ENCODE results near the gene ARID1B. TPM values are rescaled to one million over a fixed set of nuclear protein-coding genes. Genes with fewer than 3 reads are reported as not detected.

The ARID1B gene
- total RNA-seq, 1 donor from 2014 or later: 93.8 TPM

GRCh38 chr6:156848123-156848522 is 70.9 kb downstream of the ARID1B start:
- intact Hi-C loops (cut with micrococcal nuclease): loop anchor here (5.0 kb wide), 1 partner anchor 161 kb away; no protein-coding TSS in a partner anchor

- intact Hi-C loops (cut with micrococcal nuclease): loop anchor here (5.0 kb wide), 1 partner anchor 161 kb away; no protein-coding TSS in a partner anchor
These were observed 71.4 kb downstream of the ARID1B start for GRCh38 chr6:156848533-156848932.

- intact Hi-C loops (cut with micrococcal nuclease): loop anchor here (5.0 kb wide), 1 partner anchor 163 kb away; no protein-coding TSS in a partner anchor
These were observed 72.6 kb downstream of the ARID1B start for GRCh38 chr6:156849806-156850205.

GRCh38 chr6:156850353-156850752 is 73.2 kb downstream of the ARID1B start:
- intact Hi-C loops (cut with micrococcal nuclease): no loop called here

GRCh38 chr6:156851454-156851921 is 74.3 kb downstream of the ARID1B start:
- intact Hi-C loops (cut with micrococcal nuclease): no loop called here

- intact Hi-C loops (cut with micrococcal nuclease): no loop called here
These were observed 75.1 kb downstream of the ARID1B start for GRCh38 chr6:156852147-156852857.

- intact Hi-C loops (cut with micrococcal nuclease): no loop called here
These were observed 75.7 kb downstream of the ARID1B start for GRCh38 chr6:156852858-156853216.

- intact Hi-C loops (cut with micrococcal nuclease): no loop called here
These were observed 76.6 kb downstream of the ARID1B start for GRCh38 chr6:156853733-156854132.

GRCh38 chr6:156854466-156855161 is 77.4 kb downstream of the ARID1B start:
- intact Hi-C loops (cut with micrococcal nuclease): loop anchor here (5.0 kb wide), 1 partner anchor 72 kb away; no protein-coding TSS in a partner anchor

GRCh38 chr6:156857573-156857972 is 80.4 kb downstream of the ARID1B start:
- intact Hi-C loops (cut with micrococcal nuclease): loop anchor here (5.0 kb wide), 1 partner anchor 75 kb away; no protein-coding TSS in a partner anchor

GRCh38 chr6:156859686-156860085 is 82.5 kb downstream of the ARID1B start:
- intact Hi-C loops (cut with micrococcal nuclease): loop anchor here (5.0 kb wide), 1 partner anchor 77 kb away; no protein-coding TSS in a partner anchor

- intact Hi-C loops (cut with micrococcal nuclease): no loop called here
These were observed 85.5 kb downstream of the ARID1B start for GRCh38 chr6:156862711-156863110.

- intact Hi-C loops (cut with micrococcal nuclease): no loop called here
These were observed 86.3 kb downstream of the ARID1B start for GRCh38 chr6:156863504-156863903.

GRCh38 chr6:156864557-156864956 is 87.4 kb downstream of the ARID1B start:
- intact Hi-C loops (cut with micrococcal nuclease): no loop called here

- intact Hi-C loops (cut with micrococcal nuclease): no loop called here
These were observed 87.9 kb downstream of the ARID1B start for GRCh38 chr6:156865019-156865629.

GRCh38 chr6:156866220-156867015 is 89.2 kb downstream of the ARID1B start:
- intact Hi-C loops (cut with micrococcal nuclease): loop anchor here (1.0 kb wide), 1 partner anchor 45 kb away; no protein-coding TSS in a partner anchor

GRCh38 chr6:156867121-156867520 is 89.9 kb downstream of the ARID1B start:
- intact Hi-C loops (cut with micrococcal nuclease): no loop called here

- intact Hi-C loops (cut with micrococcal nuclease): no loop called here
These were observed 91.2 kb downstream of the ARID1B start for GRCh38 chr6:156868385-156868784.

GRCh38 chr6:156869980-156870398 is 92.8 kb downstream of the ARID1B start:
- intact Hi-C loops (cut with micrococcal nuclease): no loop called here

- intact Hi-C loops (cut with micrococcal nuclease): no loop called here
These were observed 93.9 kb downstream of the ARID1B start for GRCh38 chr6:156870924-156871539.

GRCh38 chr6:156872903-156873302 is 95.7 kb downstream of the ARID1B start:
- intact Hi-C loops (cut with micrococcal nuclease): no loop called here

Data from T-helper 1 cell treated with Interleukin-12 subunit alpha and Interleukin-12 subunit beta and Interleukin-4 antibody, amounts not matched to agents 30 ng/mL and 1 ng/mL, for 36 hours (primary cell).